CD4-positive, CD25-positive, alpha-beta regulatory T cell (primary cell): ENCODE measurements around the gene PTGES3L. TPM values are rescaled to one million over a fixed set of nuclear protein-coding genes. Genes with fewer than 3 reads are reported as not detected.
"Not testable (repeated sequence)": the region's sequence is repeated elsewhere in the genome, so short reads cannot be mapped to it uniquely, and the experiment has no call there.

Experiments
- ATAC-seq, 2 donors: fragments of 150-1000 bp; cut with Tn5 transposase; one replicate each; pipeline ENCODE4 v1.10.0; 2021; ENCODE audit warnings: low read depth in 2 of 2, moderate number of reproducible peaks in 2 of 2, moderate library complexity in 1 of 2
- DNase-seq, 3 donors: peaks; one replicate each; pipeline versions ENCODE4 v3.0.0 to v3.0.0-alpha.2; 2012 to 2022; ENCODE audit warnings: mixed read lengths in 1 of 3
- H3K27ac ChIP-seq: one replicate; pipeline ENCODE4 v1.7.0; 2013; ENCODE audit warnings: mild to moderate bottlenecking, low read length; ENCODE audit not compliant: insufficient read depth, poor library complexity, severe bottlenecking
- H3K27me3 ChIP-seq: one replicate; pipeline ENCODE4 v1.7.0; 2013; ENCODE audit warnings: low read length; ENCODE audit not compliant: control insufficient read depth, insufficient read depth
- H3K36me3 ChIP-seq: one replicate; pipeline ENCODE4 v1.7.0; 2013; ENCODE audit warnings: mild to moderate bottlenecking, low read length, moderate library complexity; ENCODE audit not compliant: control insufficient read depth, insufficient read depth
- H3K4me1 ChIP-seq: 2 replicates; pipeline ENCODE4 v1.7.0; 2013; ENCODE audit warnings: mild to moderate bottlenecking, low read length; ENCODE audit not compliant: insufficient read depth, control insufficient read depth, poor library complexity, severe bottlenecking
- H3K4me3 ChIP-seq: one replicate; pipeline ENCODE4 v1.7.0; 2013; ENCODE audit warnings: low read depth, mild to moderate bottlenecking, low read length, moderate library complexity
- H3K9me3 ChIP-seq, 2 experiments: 1 replicate in 1 of 2; 2 replicates in 1 of 2; pipeline ENCODE4 v1.7.0; 2013; ENCODE audit warnings: low read length in 2 of 2, mild to moderate bottlenecking in 1 of 2, moderate library complexity in 1 of 2; ENCODE audit not compliant: control insufficient read depth in 2 of 2
- H3K27ac Mint-ChIP-seq, 3 donors: one replicate each; pipeline ENCODE4 v1.8.0; 2020 to 2022; ENCODE audit warnings: mild to moderate bottlenecking in 3 of 3, mixed read lengths in 3 of 3, moderate library complexity in 2 of 3
- H3K27me3 Mint-ChIP-seq: one replicate; pipeline ENCODE4 v1.8.0; 2022; ENCODE audit warnings: mild to moderate bottlenecking, mixed read lengths
- H3K36me3 Mint-ChIP-seq: one replicate; pipeline ENCODE4 v1.8.0; 2020; ENCODE audit warnings: mixed read lengths
- H3K4me1 Mint-ChIP-seq, 4 donors: one replicate each; pipeline ENCODE4 v1.8.0; 2020 to 2022; ENCODE audit warnings: mixed read lengths in 4 of 4, mild to moderate bottlenecking in 1 of 4
- H3K4me3 Mint-ChIP-seq, 4 donors: one replicate each; pipeline ENCODE4 v1.8.0; 2020 to 2022; ENCODE audit warnings: mild to moderate bottlenecking in 4 of 4, mixed read lengths in 4 of 4, moderate library complexity in 3 of 4
- H3K9me3 Mint-ChIP-seq, 7 donors: one replicate each; pipeline ENCODE4 v1.8.0; 2020 to 2022; ENCODE audit warnings: mixed read lengths in 7 of 7, mild to moderate bottlenecking in 3 of 7, moderate library complexity in 2 of 7
- polyA plus RNA-seq, 4 donors: library from polyadenylated mRNA; unstranded; fragments of 300-500 nt; fragmentation: Illumina TruSeq; gene quantifications; one replicate each; pipeline ENCODE4 v1.2.3, GENCODE V29; 2021
- total RNA-seq: library from RNA; stranded (reverse); gene quantifications from one replicate; pipeline ENCODE4 v1.2.3, GENCODE V29; 2022

Gene PTGES3L
- total and polyA plus RNA-seq, 5 donors from 2014 or later = 1.5 TPM; not detected in 4

GRCh38 chr17:43010667-43011308 lies 30.9 kb upstream of the PTGES3L start:
- H3K36me3 ChIP-seq = peaks cover 25% of the 10 kb centered on the region
- no peak for ATAC-seq
- no peak overlapping the region for H3K4me3 ChIP-seq
- H3K27ac Mint-ChIP-seq = no peak overlapping the region
- no peaks in the 10 kb centered on the region for H3K9me3 Mint-ChIP-seq
- no peaks in the 10 kb centered on the region for H3K9me3 ChIP-seq
- H3K4me3 Mint-ChIP-seq = peak overlapping the region in 2 of 4 donors; percentile 63
- peaks cover 8% of the 10 kb centered on the region for H3K4me1 ChIP-seq
- no peak overlapping the region for H3K27ac ChIP-seq
- H3K27me3 ChIP-seq = no peaks in the 10 kb centered on the region
- H3K27me3 Mint-ChIP-seq = no peaks in the 10 kb centered on the region
- H3K4me1 Mint-ChIP-seq = peaks cover 10 to 37% (median 21%) of the 10 kb centered on the region in 4 donors
- peaks cover 17% of the 10 kb centered on the region for H3K36me3 Mint-ChIP-seq
- DNase-seq = no peak

GRCh38 chr17:43006639-43007551 lies 27.0 kb upstream of the PTGES3L start, which contains the start of gene IFI35:
Gene IFI35 (plus strand): TSS chr17:43006784. CDS start chr17:43006948, 164 bp downstream.
- DNase-seq (peak; percentile 71 to 93 (median 82)), ATAC-seq (peak; percentile 97 to 98)
- peaks cover 8% of the 10 kb centered on the region for H3K4me1 ChIP-seq
- H3K9me3 ChIP-seq = no peaks in the 10 kb centered on the region
- H3K27ac Mint-ChIP-seq = peak within 1 kb of the TSS; percentile 98 to 99 (median 99)
- peak within 1 kb of the TSS; percentile 96 to 100 (median 99) for H3K4me3 Mint-ChIP-seq
- H3K27me3 Mint-ChIP-seq = no peaks in the 10 kb centered on the region
- peak within 1 kb of the TSS; percentile 79 for H3K27ac ChIP-seq
- no peaks in the 10 kb centered on the region for H3K27me3 ChIP-seq
- peaks cover 17% of the 10 kb centered on the region for H3K36me3 ChIP-seq
- H3K9me3 Mint-ChIP-seq = no peaks in the 10 kb centered on the region
- H3K4me3 ChIP-seq = peak within 1 kb of the TSS; percentile 97
- peaks cover 6% of the 10 kb centered on the region for H3K36me3 Mint-ChIP-seq
- H3K4me1 Mint-ChIP-seq = peaks cover 10 to 32% (median 18%) of the 10 kb centered on the region in 4 donors

GRCh38 chr17:43003542-43004172 lies 23.8 kb upstream of the PTGES3L start:
- Histone ChIP-seq H3K4me1 (peaks cover 18% of the 10 kb centered on the region), H3K27me3 (no peaks in the 10 kb centered on the region), H3K36me3 (peaks cover 26% of the 10 kb centered on the region), H3K4me3 (no peak overlapping the region), H3K9me3 (no peaks in the 10 kb centered on the region), H3K27ac (no peak overlapping the region)
- DNase-seq (no peak), ATAC-seq (no peak)
- H3K9me3 Mint-ChIP-seq = no peaks in the 10 kb centered on the region
- peak overlapping the region in 2 of 4 donors; percentile 27 to 82 for H3K4me3 Mint-ChIP-seq
- H3K4me1 Mint-ChIP-seq = peaks cover 6 to 35% (median 13%) of the 10 kb centered on the region in 4 donors
- H3K27me3 Mint-ChIP-seq = peaks cover under 1% of the 10 kb centered on the region
- H3K36me3 Mint-ChIP-seq = peaks cover 25% of the 10 kb centered on the region
- peak overlapping the region; percentile 5 to 62 (median 44) for H3K27ac Mint-ChIP-seq

- not testable (repeated sequence) for ATAC-seq, H3K27ac Mint-ChIP-seq, H3K9me3 Mint-ChIP-seq, DNase-seq, H3K27me3 Mint-ChIP-seq, H3K27ac ChIP-seq, H3K4me3 ChIP-seq, H3K27me3 ChIP-seq, H3K4me3 Mint-ChIP-seq, H3K9me3 ChIP-seq
- Histone ChIP-seq H3K36me3 (peaks cover 26% of the 10 kb centered on the region), H3K4me1 (peaks cover 20% of the 10 kb centered on the region)
- Mint-ChIP-seq H3K4me1 (peaks cover 5 to 36% (median 17%) of the 10 kb centered on the region in 4 donors), H3K36me3 (peaks cover 25% of the 10 kb centered on the region)
Observed at GRCh38 chr17:43000894-43001293, 21.0 kb upstream of the PTGES3L start.

GRCh38 chr17:42999003-42999525 lies 19.2 kb upstream of the PTGES3L start:
- peak overlapping the region; percentile 96 to 99 (median 99) for H3K27ac Mint-ChIP-seq
- H3K27ac ChIP-seq = peak overlapping the region; percentile 96
- no peaks in the 10 kb centered on the region for H3K9me3 ChIP-seq
- no peaks in the 10 kb centered on the region for H3K27me3 ChIP-seq
- H3K27me3 Mint-ChIP-seq = peaks cover 9% of the 10 kb centered on the region
- DNase-seq (no peak), ATAC-seq (no peak)
- peaks cover 5 to 38% (median 25%) of the 10 kb centered on the region in 4 donors for H3K4me1 Mint-ChIP-seq
- H3K4me1 ChIP-seq = peaks cover 20% of the 10 kb centered on the region
- H3K36me3 ChIP-seq = peaks cover 30% of the 10 kb centered on the region
- peak overlapping the region; percentile 92 for H3K4me3 ChIP-seq
- peak overlapping the region; percentile 85 to 98 (median 95) for H3K4me3 Mint-ChIP-seq
- no peaks in the 10 kb centered on the region for H3K9me3 Mint-ChIP-seq
- H3K36me3 Mint-ChIP-seq = peaks cover 28% of the 10 kb centered on the region

GRCh38 chr17:42997984-42998938 lies 18.4 kb upstream of the PTGES3L start, which contains the start of gene RPL27:
Gene RPL27 (plus strand): TSS chr17:42998419. CDS start chr17:42998751, 332 bp downstream.
- Mint-ChIP-seq H3K4me1 (peaks cover 5 to 38% (median 25%) of the 10 kb centered on the region in 4 donors), H3K36me3 (peaks cover 23% of the 10 kb centered on the region), H3K4me3 (peak within 1 kb of the TSS; percentile 85 to 98 (median 95)), H3K27me3 (peaks cover 9% of the 10 kb centered on the region), H3K27ac (peak within 1 kb of the TSS; percentile 96 to 99 (median 99)), H3K9me3 (no peaks in the 10 kb centered on the region)
- ATAC-seq (peak; percentile 94 to 98), DNase-seq (peak; percentile 96 to 100 (median 99))
- peak within 1 kb of the TSS; percentile 92 for H3K4me3 ChIP-seq
- peaks cover 20% of the 10 kb centered on the region for H3K4me1 ChIP-seq
- H3K27ac ChIP-seq = peak within 1 kb of the TSS; percentile 96
- H3K36me3 ChIP-seq = peaks cover 29% of the 10 kb centered on the region
- no peaks in the 10 kb centered on the region for H3K9me3 ChIP-seq
- no peaks in the 10 kb centered on the region for H3K27me3 ChIP-seq
